HuH-7.5 (cell line): ENCODE measurements around the gene DNMT3L.

Source experiments
- DNase-seq: peaks from one replicate; pipeline ENCODE4 v3.0.0; 2011; ENCODE audit warnings: low spot score

The DNMT3L gene

GRCh38 chr21:44279354-44280260 is 17.9 kb upstream of the DNMT3L start:
- no peak for DNase-seq

DNA sequence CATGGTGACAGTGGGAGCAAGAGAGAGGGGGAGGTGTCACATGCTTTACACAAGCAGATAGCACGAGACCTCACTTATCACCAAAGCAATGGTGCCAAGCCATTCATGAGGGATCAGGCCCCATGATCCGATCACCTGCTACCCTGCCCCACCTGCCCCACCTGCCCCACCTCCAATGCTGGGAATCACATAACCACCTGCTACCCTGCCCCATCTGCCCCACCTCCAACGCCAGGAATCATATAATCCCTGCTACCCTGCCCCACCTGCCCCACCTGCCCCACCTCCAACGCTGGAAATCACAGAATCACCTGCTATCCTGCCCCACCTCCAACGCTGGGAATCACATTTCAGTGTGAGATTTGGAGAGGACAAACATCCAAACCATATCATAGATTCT is 13.3 kb upstream of the DNMT3L start:
- DNase-seq: no peak

DNA sequence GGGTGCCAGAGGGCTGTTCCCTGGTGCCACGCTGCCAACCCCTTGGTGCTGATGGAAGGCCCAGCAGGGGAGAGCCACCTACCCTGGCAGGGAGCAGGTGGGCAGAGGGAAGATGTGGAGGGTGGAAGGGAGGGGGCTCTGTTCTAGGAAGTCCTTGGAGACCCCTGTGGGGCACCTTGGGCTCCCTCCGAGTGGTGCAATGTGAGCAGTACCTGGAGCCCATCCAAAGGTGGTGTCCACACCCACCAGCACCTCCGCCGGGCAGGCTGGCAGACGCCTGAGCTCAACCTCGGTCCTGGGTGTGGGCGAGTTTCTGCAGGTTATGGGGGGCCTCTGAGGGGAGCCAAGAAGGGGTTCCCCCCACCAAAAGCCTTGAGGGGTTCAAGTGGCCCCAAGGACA is 11.3 kb upstream of the DNMT3L start:
- no peak for DNase-seq

GRCh38 chr21:44272284-44272858 is 10.7 kb upstream of the DNMT3L start:
- DNase-seq: no peak

GRCh38 chr21:44271558-44272283 is 10.0 kb upstream of the DNMT3L start:
- DNase-seq: no peak

GRCh38 chr21:44269090-44269489 is 7.4 kb upstream of the DNMT3L start:
- DNase-seq: no peak

DNA sequence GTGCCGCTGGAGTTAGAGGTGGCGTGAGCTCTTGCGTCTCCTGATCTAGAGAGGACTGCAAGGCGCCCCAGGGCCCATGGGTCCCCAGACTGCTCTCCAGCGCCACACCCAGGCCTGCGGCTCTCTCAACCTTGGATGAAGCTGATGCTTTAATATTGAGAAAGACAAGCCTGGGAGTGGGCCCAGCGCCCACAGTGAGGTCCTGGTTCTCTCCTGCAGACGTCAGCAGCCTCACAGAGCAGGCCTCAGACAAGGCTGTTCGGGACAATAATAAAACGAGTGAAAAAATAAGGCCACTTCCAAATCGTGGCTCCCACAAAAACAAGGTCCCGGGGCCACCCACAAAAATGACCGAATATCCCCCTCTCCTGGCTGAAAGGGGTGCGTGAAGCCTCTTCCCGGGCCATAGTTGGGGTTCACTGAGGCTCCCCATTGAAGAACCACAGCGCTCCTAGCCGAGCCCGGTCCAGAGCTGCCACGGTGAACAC is 6.0 kb upstream of the DNMT3L start:
- no peak for DNase-seq

DNA sequence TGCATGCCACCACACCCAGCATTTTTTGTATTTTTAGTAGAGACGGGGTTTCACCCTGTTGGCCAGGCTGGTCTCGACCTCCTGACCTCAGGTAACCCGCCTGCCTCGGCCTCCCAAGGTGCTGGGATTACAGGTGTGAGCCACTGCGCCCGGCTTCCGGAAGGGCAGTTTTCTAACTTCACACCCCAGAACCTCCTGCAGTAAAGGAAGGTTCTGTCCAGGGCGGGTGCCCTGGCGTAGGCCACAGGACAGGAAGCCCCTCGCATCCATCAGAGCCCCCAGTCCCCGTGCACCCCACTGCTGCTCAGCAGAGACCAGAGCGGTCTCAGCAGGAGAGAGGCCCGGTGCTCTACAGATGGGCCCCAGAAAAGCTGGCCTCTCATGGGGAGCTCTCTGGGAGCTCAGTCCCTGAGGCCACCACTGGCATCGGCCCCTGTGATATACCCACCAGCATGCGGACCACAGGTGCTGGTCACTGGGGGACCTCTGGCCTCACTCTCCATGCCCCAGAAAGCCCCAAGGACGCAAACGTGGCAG is 4.1 kb upstream of the DNMT3L start:
- no peak for DNase-seq

DNA sequence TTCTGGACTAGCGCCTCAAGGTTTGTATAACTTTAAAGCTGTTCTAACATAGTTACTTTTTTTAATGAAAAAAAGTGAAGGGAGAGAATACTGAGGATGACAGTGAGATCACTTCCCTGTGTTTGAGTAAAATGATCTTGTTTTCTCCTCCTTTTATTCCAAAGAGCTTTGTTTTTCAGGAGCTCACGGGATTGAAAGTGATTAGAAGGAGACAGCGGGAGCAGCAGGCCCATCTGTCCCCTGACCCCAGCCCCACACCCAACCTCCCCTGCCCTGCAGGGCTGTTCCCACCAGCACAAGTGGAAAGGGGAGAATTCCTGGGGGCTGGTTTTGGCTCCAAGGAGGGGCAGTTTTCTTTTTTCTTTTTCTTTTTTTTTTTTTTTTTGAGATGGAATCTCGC is 2.1 kb upstream of the DNMT3L start:
- DNase-seq: no peak

DNA sequence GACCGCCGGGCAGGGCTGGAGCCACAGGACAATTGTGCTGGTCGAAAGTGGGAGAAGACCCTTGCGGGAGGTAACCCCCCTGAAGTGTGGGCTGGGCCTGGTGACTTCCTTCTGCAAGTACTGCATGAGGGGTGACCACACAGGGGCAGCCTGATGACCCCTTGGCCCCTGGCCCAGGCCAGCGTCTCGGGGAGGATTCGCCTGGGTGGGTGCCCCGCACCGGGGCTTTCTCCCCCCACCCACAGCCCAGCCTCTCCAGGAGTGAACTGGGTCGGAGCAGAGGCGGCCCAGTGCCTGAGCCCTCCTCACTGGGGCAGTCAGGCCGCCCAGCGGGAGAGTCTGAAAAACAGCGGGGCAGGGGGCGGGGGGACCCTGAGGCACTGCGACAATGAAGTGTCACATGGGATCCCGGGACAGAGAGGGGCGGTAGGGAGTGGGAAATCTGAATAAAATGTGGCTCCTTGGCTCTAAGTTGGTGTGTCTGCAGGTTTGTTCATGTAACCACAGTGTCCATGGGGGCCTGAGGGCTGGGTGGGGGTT is 1.6 kb upstream of the DNMT3L start:
- DNase-seq: no peak

DNA sequence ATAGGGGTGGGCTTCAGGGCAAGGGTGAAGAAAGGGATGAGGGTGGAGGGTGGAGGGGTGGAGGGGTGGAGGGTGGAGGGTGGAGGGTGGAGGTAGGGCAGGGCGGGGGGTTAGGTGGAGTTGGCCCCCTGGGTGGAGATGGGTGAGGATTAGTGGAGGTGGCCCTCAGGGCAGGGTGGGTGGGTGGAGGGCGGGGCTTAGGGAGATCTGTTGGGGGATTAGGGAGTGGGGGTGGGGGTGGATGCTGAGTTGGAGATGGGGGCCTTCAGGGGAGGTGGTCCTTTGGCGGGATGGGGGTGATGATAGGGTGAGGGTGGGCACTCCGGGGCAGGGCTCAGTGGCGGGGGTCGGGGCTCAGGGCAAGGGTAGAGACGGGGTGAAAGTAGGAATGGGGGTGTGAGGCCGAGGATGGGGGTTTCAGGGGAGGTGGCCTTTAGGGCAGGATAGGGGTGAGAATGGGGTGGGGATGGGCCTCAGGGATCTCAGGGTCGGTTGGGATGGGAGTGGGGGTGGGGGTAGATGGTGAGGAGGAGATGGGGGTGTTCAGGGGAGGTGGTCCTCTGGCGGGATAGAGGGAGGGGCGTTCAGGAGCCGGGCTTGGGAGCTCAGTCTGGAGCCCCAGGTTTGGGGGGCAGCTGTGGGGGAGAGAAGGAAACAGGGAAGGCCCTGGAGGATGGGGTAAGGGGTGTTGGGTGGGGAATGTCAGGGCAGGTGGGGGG is 800 bp upstream of the DNMT3L start:
- DNase-seq: no peak

- no peak for DNase-seq
These were observed 686 bp downstream of the DNMT3L start for GRCh38 chr21:44260791-44261631.

- no peak for DNase-seq
These were observed 1.6 kb downstream of the DNMT3L start for GRCh38 chr21:44260066-44260465.

DNA sequence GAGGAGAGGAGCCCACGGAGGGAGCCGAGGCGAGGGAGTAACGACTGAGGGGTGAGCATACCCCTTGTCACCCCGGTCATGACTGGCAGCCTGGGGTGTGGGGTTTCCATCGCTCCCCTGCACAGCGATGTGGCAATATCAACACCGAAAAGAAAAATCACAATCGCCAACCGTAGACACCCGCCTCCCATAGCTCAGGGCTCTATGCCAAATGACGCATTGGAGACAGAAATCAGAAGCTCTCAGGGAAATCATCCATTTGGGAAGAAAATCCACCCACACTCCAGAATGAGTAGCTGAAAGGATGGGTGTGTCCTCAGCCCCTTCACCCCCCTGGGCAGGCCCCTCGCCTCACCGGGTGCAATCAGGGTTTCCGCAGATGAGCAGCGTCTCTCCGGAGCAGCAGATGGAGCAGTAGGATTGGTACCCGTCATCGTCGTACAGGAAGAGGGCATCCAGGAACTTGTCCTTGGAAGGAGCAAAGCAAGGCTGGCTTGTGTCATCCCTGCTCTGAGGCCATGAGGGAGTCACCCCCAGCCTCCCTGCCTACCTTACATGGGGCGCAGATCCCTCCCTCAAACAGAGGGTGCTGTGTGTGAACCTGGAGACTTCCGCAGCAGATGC is 2.5 kb downstream of the DNMT3L start:
- no peak for DNase-seq

DNA sequence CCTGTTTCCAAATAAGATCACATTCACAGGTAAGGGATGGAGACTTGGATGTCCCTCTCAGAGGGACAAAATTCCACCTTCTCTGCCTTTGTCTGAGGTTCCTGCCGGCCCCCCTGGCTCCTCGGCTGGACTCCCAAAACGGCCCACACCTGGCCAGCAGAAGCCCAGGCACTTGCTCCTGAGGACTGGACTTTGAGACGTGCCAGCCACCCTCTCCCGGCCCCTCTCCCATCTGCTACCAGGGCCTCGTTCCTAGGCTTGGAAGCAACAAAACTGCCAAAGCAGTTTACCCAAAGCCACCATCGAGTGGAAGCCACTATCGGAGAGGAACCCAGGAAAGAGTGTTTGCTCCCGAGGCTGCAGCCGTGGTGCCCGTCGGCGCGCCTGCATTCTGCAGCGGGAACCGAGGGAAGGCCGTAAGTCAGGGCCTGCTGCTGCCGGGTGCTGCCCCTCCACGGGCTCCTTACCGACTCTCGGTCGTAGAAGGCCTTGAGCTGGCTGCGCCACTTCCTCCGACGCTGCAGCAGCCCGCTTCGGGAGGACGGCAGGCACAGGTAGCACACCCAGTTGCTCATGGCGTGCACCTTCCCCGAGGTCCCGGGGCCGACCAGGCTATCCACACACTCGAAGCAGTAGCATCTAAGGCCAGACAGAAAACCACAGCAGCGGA is 3.5 kb downstream of the DNMT3L start:
- no peak for DNase-seq

- no peak for DNase-seq
These were observed 6.2 kb downstream of the DNMT3L start for GRCh38 chr21:44255511-44255981.

- no peak for DNase-seq
These were observed 7.6 kb downstream of the DNMT3L start for GRCh38 chr21:44253832-44254710.
